EL (cell line): Measurements from ENCODE around the gene PACS2.

Experiments used
- DNase-seq: peaks from one replicate; pipeline ENCODE4 v3.0.0-alpha.2; 2016

PACS2 gene

DNA sequence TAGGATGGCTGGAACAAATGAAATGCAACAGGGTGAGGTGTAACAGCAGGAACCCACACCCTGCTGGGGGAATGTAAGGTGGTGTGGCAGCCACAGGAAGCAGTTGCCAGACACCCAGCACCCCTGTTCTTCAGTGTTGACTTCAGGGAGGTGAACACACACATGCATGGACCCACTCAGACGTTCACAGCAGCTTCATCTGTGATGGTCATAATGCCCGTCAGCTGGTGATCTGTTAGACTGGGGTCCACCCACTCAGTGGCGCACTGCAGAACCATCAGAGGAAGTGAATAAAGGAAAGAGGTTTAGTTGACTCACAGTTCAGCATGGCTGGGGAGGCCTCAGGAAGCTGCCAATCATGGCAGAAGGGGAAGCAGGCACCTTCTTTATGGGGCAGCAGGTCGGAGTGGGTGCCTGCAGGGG, 61.1 kb downstream of the PACS2 start:
- DNase-seq: no peak

GRCh38 chr14:105376521-105377440, 62.2 kb downstream of the PACS2 start:
- no peak for DNase-seq

- no peak for DNase-seq
Observed at GRCh38 chr14:105377555-105378182, 63.1 kb downstream of the PACS2 start.

- no peak for DNase-seq
Observed at GRCh38 chr14:105378199-105378598, 63.7 kb downstream of the PACS2 start.

DNA sequence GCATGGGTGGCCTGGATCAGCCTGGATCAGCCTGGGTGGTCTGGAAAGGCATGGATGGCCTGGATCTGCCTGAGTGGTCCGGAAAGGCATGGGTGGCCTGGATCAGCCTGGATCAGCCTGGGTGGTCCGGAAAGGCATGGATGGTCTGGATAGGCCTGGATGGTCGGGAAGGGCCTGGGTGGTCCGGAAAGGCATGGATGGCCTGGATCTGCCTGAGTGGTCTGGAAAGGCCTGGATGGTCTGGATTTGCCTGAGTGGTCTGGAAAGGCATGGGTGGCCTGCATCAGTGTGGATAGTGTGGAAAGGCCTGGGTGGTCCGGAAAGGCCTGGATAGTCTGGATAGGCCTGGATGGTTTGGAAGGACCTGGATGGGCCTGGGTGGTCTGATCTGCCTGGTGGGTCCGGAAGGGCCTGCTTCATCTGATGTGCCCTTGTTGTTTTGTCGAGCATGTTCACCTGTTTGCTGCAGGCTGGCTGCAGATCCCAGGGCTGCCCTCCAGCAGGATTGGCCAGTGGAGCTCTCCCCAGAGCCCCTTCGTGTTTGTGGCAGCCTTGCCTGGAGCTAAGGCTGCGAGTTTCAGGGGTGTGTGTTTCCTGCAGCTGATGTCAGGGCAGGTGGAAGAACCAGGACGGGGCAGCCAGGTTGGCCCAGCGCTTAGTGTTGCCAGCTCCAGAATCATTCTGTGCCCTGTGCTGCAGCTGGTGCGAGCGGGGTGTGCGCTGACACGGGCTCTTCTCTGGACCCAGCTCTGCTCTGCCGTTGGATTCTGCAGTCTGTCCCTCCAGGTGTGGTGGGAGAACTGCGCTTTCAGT, 64.5 kb downstream of the PACS2 start:
- DNase-seq: no peak

- no peak for DNase-seq
Observed at GRCh38 chr14:105379946-105380345, 65.4 kb downstream of the PACS2 start.

GRCh38 chr14:105380756-105381155, 66.2 kb downstream of the PACS2 start:
- DNase-seq: no peak

DNA sequence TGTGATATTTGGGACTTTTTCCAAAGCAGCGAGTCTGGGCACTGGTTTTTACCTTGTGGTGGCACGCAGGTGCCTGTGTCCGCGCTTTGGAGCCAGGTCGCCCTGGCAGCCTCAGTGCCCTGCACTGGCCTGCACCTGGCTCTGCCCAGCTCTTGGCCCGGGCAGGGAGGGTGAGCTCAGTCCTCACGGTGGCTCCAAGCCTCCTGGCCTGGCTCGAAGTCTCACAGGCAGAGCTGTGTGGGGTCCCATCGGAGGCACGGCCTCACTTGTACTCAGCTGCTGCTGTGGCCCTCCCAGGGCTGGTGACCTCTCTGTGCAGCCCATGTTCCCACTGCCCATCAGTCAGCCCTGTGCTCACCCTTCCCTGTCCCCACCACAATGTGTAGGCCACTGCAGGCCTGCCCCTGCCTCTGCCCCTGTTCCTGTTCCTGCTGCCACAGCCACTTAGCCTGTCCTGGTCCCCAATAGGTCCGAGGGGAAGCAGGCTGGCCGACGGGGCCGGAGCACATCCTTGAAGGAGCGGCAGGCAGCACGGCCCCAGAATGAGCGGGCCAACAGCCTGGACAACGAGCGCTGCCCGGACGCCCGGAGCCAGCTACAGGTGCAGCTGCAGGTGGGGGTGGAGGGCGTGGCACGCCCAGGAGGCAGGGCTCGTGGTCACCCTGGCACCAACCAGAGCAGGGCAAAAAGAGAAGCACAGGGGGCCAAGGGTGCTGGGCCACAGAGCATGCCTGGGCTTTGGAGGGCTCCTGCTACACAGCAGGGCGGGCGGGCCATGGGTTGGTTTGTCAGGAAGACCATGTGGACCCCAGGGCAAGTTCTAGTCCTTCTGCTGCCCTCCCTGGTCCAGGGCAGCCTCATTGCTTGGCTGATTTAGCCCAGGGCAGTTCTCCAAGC, 67.1 kb downstream of the PACS2 start:
- no peak for DNase-seq

- DNase-seq: no peak
Observed at GRCh38 chr14:105382343-105383082, 68.0 kb downstream of the PACS2 start.

GRCh38 chr14:105383083-105383730, 68.7 kb downstream of the PACS2 start:
- no peak for DNase-seq

DNA sequence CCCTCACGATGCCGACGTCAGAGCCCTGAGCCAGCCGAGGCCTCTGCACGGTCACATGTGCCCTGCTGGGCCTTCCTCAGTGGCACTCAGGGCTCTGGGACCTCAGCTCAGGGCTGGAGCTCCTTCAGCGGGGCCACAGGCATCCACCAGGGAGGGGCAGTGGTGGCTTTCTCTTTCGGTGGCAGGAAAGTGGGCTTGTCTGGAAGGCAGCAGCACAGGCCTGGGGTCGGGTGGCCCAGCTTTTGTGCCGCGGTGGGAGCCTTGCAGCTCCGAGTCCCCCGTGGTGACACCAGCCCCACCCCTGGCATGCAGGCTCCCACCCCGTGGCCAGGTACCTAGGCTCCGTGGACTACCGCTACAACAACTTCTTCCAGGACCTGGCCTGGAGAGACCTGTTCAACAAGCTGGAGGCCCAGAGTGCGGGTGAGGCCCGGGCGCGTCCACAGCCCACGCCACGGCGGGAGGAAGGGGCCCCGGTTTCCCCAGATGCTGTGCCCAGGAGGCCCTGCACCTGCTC, 69.6 kb downstream of the PACS2 start:
- no peak for DNase-seq

DNA sequence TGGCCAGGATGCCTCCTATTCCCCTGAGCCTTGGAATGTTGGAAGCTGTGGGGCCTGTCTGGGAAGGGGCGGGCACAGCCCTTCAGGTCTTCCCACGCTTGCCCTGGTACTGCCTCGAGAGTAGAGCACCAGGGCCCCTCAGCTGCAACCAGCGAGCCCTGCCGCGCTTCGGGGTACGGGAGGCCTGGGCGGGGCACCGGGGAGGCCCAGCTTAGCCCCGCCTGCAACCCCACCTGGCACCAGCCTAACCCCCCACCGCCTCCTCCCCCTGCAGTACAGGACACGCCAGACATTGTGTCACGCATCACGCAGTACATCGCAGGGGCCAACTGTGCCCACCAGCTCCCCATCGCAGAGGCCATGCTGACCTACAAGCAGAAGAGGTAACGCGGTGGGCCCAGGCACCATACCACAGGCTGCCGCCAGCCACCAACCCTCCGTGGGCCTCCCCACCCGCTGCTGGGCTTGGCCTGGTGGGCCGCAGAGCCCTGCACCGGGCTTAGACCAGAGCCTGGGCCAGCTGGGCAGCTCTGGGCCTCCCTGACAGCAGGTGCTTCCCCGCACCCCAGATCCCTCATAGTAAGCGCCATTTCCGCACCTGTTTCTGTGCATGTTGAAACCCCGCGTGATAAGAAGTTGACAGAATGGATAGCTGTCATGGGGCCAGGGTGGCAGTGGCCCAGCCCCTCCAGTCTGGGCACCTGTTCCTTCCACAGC, 70.2 kb downstream of the PACS2 start:
- DNase-seq: no peak

GRCh38 chr14:105385322-105385637, 70.7 kb downstream of the PACS2 start:
- DNase-seq: no peak

DNA sequence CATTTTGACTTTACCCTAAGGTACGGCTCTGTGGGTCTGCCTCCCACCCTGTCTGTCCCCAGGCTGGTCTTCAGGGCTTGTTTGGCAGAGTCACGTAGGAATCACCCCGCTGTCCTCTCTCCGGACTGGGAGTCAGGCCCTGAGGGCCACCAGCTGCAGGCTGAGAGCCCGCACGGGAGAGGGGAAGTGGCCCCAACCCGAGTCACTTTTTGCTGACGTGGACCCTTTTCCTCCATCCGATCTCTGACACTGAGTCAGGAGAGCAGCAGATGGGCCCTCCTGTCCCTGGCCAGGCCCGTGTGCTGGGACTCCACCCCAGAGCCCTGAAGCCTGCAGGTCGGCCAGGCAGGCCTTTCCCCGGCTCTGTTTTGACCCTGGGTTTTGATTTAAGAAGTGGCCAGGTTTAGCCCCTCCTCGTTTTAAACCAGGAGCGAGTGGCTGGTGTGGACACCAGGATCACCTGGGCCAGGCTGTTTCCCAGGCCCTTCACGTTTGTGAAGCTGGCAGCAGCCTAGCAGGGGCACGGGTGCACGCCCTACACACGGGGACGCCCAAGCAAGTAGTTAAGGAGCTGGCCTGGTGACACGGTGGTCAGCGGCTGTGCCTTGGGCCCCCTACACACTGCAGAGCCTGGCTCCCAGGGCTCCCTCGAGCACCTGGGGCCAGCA, 71.3 kb downstream of the PACS2 start:
- no peak for DNase-seq

DNA sequence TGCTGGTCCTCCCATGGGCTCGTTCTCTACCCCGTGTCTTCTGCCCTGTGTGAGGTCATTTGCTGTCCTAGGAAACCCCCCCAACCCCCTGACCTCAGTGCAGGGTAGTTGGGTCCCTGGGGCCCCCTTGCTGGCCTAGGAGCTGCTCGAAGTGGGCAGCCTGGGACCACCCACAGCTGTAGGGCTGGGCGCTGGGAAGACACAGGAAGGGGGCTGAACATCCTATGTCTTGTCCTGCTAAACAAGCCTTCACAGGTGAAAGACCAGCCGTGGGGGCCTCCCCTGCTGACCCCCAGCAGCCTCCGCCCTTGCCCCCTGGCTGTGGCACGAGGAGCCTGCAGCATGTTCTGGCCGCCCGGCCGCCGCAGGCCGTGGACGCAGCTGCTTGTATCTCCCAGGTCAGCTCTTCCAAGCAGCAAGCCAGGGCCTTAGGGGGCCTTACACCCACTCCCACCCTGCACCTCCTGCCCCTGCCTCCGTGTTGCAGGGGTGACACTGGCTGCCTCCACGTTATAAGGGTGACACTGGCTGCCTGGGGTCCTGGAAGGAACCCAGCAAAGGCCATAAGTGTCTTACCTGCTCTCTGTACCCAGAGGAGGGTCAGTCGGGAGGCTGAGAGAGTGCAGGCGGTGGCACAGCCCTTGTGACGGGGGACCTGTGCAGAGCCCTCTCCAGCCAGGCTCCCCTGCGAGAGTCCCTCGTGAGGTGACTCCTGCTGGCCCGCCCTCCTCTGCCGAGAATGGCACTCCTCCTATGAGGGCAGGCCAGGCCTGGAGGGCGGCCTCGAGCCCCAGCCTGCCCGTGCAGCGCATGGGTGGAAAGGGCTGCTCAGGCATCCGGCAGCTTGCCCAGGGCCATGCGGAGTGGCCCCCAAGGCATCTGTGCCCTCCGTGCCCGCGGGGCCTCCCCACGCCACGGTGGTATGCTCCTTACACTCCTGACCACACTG, 72.3 kb downstream of the PACS2 start:
- no peak for DNase-seq

DNA sequence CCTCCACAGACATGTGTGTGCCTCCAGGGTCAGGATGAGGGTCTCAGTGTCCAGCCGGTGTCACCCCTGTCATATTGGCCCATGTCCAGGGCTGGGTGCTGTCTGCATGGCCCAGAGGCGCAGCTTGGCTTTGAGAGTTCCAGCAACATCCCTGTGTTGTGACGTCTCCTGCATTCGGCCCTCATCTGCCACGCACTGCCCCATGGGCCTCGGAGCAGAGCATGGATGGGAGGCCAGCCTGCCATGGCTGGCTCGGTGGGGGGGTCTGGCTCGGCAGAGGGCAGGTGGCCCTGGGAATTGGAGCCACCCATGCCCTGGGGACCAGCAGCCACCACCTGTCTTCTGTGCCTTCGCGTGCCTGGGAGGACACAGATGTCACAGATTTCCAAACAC, 73.0 kb downstream of the PACS2 start:
- DNase-seq: no peak

DNA sequence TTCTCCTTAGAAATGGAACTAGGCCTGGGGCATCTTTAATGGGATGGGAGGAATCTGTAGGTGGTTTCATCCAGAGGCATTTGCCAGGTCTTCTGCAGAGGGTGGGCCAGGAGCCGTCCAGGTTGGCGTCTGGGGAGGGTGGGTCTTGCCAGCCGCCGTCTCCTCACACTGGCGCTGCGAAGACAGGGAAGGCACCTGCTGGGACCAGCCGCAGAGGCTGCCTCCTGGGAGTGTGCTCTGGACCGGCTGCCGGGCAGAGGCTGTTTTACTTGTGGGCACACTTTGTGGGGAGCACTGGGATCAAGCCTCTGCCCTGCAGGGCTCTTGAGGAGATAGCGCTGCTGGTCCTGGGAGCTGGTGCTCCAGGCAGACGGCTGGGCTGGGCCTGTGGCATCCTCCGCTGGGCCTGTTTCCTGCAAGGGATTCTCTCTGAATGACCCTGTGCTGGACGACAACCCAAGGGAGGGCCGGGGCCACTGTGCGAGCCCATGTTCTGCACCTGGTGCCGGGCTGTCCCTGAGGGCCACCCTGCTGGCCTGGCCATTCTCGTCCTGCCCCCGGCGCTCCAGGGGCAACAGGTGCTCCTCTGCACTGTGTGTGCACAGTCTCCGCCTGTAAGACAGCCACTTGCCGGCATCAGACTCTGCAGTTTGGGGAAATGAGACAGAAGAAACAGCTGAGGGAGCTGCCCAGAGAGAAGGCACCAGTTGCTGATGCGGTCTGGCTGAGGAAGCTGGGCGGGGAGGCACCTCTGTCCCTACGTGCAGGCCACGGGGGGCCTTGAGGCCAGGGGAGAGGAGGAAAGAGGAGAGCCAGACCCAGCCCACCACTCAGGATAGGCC, 73.8 kb downstream of the PACS2 start:
- no peak for DNase-seq

DNA sequence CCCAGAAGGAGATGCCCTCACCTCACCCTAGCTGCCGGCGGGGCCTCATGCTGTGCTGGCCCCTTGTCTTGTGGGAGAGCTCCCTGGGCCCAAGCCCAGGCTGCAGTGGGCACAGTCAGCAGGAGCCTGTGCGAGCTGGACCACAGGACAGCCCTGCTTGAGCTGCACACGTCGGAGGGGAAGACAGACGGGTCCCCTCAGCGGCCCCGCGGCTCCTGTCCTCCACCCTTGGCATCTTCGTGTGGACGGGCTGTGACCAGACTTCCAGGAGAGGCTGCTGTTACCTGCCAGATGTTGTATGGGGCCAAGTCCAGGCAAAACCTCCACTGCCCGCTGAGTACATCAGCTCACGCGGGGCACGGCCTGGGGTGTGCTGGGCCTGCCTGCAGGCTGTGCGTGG, 74.4 kb downstream of the PACS2 start:
- DNase-seq: no peak
